ELR (cell line): ENCODE measurements around the gene SIK3.
"Not testable (repeated sequence)": the region's sequence is repeated elsewhere in the genome, so short reads cannot be mapped to it uniquely, and the experiment has no call there.

Experiments
- DNase-seq: peaks from one replicate; pipeline ENCODE4 v3.0.0-alpha.2; 2015; ENCODE audit warnings: low read depth

SIK3 gene

DNA sequence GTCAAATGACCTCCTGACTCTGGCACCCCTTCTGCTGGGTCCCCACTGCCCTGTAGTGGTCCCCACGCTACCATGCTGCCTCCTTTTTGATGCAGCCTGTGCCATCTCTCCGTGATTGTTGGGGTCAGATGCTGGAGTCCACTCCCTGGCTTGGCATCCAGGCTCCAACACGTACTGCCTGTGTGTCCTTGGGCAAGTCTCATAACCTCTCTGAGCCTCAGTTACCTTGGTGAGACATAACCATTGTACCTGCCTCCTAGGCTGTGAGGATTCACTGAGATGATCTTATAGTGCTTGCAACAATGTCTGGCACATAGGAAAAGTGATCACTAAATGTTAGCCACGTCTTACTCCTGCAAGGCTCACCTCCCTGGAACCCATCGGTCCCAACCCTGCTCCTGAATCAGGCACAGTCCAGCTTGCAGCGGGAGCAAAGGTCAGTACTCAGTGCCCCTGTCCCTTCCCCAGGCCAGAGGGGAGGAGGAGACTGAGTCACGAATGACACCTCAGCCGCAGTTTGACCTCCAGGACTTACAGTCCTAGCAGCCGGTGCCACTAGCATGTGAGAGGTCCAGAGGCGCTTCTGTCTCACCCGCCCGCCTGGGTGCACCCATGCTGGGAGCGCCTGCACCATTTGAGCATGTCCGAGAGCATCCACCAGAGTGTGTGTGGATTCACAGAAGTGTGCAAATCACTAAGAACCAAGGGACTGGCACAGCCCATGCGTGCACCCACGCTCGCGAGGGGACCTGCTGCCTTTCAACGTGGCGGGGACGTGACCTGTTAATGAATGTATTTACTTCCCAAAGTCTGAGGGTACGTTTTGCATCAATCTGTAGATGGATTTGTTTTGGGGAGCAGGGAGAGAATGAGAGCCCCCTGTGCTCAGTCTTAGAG lies 272.1 kb downstream of the SIK3 start:
- DNase-seq = no peak

- DNase-seq = no peak
Observed at GRCh38 chr11:116825434-116825833, 272.8 kb downstream of the SIK3 start.

DNA sequence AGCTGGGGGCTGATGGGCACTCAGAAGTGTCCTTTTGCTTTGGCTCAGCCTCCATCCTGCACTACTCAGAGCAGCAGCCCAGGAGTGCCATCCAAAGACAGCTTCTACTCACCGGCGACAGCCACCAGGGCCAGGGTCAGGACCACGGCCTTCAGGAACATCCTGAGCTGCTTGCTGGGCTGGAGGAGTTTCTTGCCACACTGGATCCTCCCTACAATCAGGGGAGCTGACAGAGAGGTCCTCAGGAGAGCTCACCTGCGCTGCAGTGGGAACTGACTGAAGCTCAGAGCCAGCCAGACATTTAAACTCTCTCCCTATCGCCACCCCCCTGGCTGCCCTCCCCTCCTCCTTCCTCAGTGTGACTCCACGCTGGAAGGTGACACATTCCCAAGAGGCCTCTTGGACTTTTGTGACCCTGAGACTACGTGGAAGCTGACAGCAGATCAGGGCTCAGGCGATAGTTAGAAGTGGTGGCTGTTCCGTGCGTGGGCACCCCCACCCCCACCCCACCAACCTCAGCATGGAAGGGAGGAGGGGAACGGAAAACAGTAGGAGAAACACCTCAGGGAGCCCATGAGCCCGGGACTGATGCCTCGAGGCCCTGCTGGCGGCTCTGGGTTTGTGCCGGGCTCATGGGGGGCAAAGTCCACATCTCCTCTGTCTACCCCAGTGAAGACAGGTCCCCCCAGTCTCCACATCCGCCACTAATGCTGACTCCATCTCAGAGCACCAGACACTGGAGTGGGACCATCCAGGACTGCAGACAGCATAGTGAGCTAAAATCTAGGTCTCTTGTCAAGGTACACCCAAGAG lies 275.0 kb downstream of the SIK3 start, which contains the start of gene APOA4:
Gene APOA4 (minus strand): TSS at position 274 of the 813 bp plus-strand sequence. CDS start 113 bp downstream, at position 161.
- DNase-seq = no peak

DNA sequence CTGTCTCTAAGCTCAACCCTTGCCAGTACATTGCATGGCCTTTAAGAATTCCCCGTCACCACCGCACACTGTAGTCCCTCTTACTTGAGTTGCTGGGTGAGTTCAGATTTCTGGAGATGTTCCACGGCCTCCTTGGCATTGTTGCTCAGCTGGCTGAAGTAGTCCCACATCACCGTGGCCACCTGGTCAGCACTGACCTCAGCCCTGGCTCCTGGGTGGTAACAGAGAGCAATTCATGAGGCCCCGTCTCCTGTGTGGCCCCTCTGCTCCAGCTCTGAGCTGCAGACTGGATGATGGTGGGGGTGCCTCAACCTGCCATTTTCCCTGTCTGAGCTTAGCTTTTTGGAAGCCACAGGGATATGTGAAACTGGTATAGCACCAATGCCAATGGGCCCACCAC lies 275.7 kb downstream of the SIK3 start:
- no peak for DNase-seq

GRCh38 chr11:116821050-116821918 lies 276.9 kb downstream of the SIK3 start:
- no peak for DNase-seq

DNA sequence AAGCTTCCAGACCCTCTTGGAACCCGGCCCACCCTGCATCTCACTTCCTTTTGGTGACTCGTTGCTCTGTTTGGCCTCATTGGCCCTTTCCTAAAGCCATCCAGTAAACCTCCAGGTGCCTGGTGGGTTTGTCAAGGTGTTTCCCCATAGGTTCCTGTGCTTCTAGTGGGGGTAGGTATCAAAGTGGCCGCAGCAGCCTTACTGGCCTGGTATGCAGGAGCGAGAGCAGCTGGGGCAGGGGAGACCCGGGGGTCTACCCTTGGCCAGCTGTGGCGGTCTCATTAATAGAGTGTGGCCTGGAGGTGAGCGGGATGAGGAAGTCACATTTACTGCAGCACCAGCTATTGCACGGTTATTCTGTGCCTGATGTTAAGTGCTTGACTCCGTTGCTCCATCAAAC lies 279.2 kb downstream of the SIK3 start:
- DNase-seq = no peak

- DNase-seq = no peak
Observed at GRCh38 chr11:116814502-116814901, 283.7 kb downstream of the SIK3 start.

GRCh38 chr11:116813781-116814471 lies 284.3 kb downstream of the SIK3 start:
- DNase-seq = no peak

GRCh38 chr11:116813170-116813569 lies 285.1 kb downstream of the SIK3 start:
- DNase-seq = no peak

GRCh38 chr11:116812109-116812508 lies 286.1 kb downstream of the SIK3 start:
- no peak for DNase-seq

DNA sequence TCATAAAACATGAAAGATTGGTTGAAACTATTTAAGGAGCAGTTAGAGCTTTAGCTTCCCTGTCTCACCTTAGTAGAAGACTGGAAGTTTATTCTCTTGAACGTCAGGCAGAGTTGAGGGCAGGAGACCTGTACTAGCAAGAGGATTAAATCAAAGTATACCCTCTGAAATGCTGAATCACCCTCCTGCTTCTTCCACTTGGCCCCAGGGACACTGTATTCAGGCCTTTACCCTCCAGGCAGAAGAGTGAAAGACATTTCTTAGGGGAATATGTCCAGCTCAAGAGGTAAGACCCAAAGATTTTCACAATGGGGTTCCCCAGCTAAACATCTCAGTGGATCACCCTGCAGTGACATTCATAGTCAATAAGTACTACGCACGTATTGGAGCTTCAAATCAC lies 287.0 kb downstream of the SIK3 start:
- DNase-seq = no peak

GRCh38 chr11:116808262-116809175 lies 289.7 kb downstream of the SIK3 start:
- peak; percentile 35 for DNase-seq

DNA sequence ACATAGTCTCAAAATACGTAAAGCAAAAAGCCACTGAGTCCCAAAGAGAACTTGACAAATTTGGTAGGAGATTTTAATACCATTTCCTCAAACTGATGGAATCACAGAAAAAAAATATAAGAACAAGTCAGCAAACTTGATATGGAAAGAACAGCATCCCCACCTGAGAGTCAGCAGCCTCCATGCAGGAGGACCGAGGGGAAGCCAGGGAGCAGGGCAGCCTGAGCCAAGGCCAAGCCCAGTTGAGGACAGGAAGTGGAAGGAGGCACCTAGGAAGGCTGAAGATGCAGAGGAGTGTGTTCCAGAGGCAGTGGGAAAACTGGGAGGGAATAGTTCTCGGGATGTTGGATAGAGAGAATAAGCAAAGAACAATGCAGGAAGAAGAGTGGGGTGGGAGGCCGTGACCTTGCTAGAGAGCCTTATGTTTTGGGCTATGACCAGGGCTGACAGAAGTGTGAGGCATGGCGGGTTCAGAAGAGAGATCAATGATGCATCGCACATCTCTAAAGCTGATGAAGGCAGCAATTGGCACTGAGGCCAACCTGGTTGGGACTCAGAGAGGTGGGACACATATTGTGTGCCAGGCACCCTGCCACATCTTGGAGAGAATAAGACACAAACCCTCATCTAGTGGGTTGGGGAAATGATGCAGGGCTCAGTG lies 290.5 kb downstream of the SIK3 start:
- DNase-seq = no peak

GRCh38 chr11:116804001-116804400 lies 294.2 kb downstream of the SIK3 start:
- no peak for DNase-seq

GRCh38 chr11:116801662-116802061 lies 296.6 kb downstream of the SIK3 start:
- DNase-seq = not testable (repeated sequence)

GRCh38 chr11:116800610-116801009 lies 297.6 kb downstream of the SIK3 start:
- no peak for DNase-seq

- DNase-seq = no peak
Observed at GRCh38 chr11:116798368-116798767, 299.9 kb downstream of the SIK3 start.

GRCh38 chr11:116797816-116798215 lies 300.4 kb downstream of the SIK3 start:
- no peak for DNase-seq

GRCh38 chr11:116796548-116796947 lies 301.7 kb downstream of the SIK3 start:
- no peak for DNase-seq

GRCh38 chr11:116794851-116795250 lies 303.4 kb downstream of the SIK3 start:
- no peak for DNase-seq
